IMR-90 (cell line): ENCODE results near the gene GPA33. TPM values are rescaled to one million over a fixed set of nuclear protein-coding genes. Genes with fewer than 3 reads are reported as not detected.

Experiments used
- ATAC-seq: fragments of 200-7000 bp; cut with Tn5 transposase; 2 replicates; pipeline ENCODE4 v1.9.1; 2020; ENCODE audit warnings: low read depth, mild to moderate bottlenecking, moderate library complexity
- BruUV-seq: library from RNA; stranded (reverse); fragments of 400-500 nt; replicated peaks from 2 replicates; lab custom pipeline; 2021; lab: Mats Ljungman, UMichigan
- CTCF ChIA-PET: fragments of 300-600 bp; formaldehyde crosslinking; extraction: SDS; loops from one replicate; lab custom pipeline; 2021; ENCODE audit warnings: antibody characterized with exemption; lab: Yijun Ruan, JAX
- POLR2A ChIA-PET: fragments of 300-600 bp; sonication (Branson Sonifier 250); formaldehyde crosslinking; loops from one replicate; lab custom pipeline; 2022; ENCODE audit warnings: antibody characterized with exemption; ENCODE audit not compliant: unreplicated experiment; lab: Charles Lee
- DNase-seq: peaks from one replicate; pipeline ENCODE4 v3.0.0; 2013
- H2AFZ ChIP-seq: replicated peaks from 2 replicates; pipeline ENCODE3; 2013; ENCODE audit warnings: low read length, mild to moderate bottlenecking; ENCODE audit not compliant: poor library complexity
- H2AK5ac ChIP-seq: 2 replicates; pipeline ENCODE4 v1.6.1; 2013; ENCODE audit warnings: low read depth, low read length, inconsistent platforms
- H2AK9ac ChIP-seq: replicated peaks from 2 replicates; pipeline ENCODE3; 2013; ENCODE audit warnings: mild to moderate bottlenecking, low read depth, low read length, moderate library complexity; ENCODE audit not compliant: poor library complexity
- H2BK120ac ChIP-seq: 2 replicates; pipeline ENCODE4 v1.6.1; 2013; ENCODE audit warnings: low read depth, low read length, inconsistent platforms
- H2BK15ac ChIP-seq: 3 replicates; pipeline ENCODE4 v1.6.1; 2013; ENCODE audit warnings: low read depth, low read length, inconsistent platforms
- H2BK20ac ChIP-seq: 2 replicates; pipeline ENCODE4 v1.6.1; 2013; ENCODE audit warnings: low read depth, mild to moderate bottlenecking, inconsistent platforms, low read length, moderate library complexity
- H2BK5ac ChIP-seq: 2 replicates; pipeline ENCODE4 v1.6.1; 2013; ENCODE audit warnings: mild to moderate bottlenecking, low read depth, low read length, inconsistent platforms; ENCODE audit not compliant: poor library complexity, severe bottlenecking
- H3K14ac ChIP-seq: replicated peaks from 2 replicates; pipeline ENCODE4 v1.6.1; 2013; ENCODE audit warnings: low read depth, low read length, inconsistent platforms
- H3K18ac ChIP-seq: 2 replicates; pipeline ENCODE4 v1.6.1; 2013; ENCODE audit warnings: low read depth, low read length, control low read depth
- H3K23ac ChIP-seq: 2 replicates; pipeline ENCODE4 v1.6.1; 2013; ENCODE audit warnings: low read depth, low read length, inconsistent platforms
- H3K27ac ChIP-seq: 2 replicates; pipeline ENCODE4 v1.5.1; 2013; ENCODE audit warnings: mild to moderate bottlenecking, control low read depth, low read length; ENCODE audit not compliant: insufficient read depth
- H3K27me3 ChIP-seq: 2 replicates; pipeline ENCODE4 v1.6.1; 2013; ENCODE audit warnings: low read length; ENCODE audit not compliant: control insufficient read depth, insufficient read depth
- H3K36me3 ChIP-seq: 2 replicates; pipeline ENCODE4 v1.6.1; 2013; ENCODE audit warnings: low read length, mixed read lengths; ENCODE audit not compliant: control insufficient read depth, insufficient read depth
- H3K4ac ChIP-seq: 2 replicates; pipeline ENCODE4 v1.6.1; 2013; ENCODE audit warnings: low read depth, low read length, inconsistent platforms
- H3K4me1 ChIP-seq: 2 replicates; pipeline ENCODE4 v1.6.1; 2013; ENCODE audit warnings: low read length, mixed read lengths; ENCODE audit not compliant: control insufficient read depth, insufficient read depth
- H3K4me2 ChIP-seq: 2 replicates; pipeline ENCODE4 v1.6.1; 2013; ENCODE audit warnings: low read depth, mild to moderate bottlenecking, control low read depth, low read length, moderate library complexity
- H3K4me3 ChIP-seq: 2 replicates; pipeline ENCODE4 v1.5.1; 2013; ENCODE audit warnings: low read depth, mild to moderate bottlenecking, control low read depth, low read length, moderate library complexity; ENCODE audit not compliant: insufficient read depth
- H3K56ac ChIP-seq: 2 replicates; pipeline ENCODE4 v1.6.1; 2013; ENCODE audit warnings: low read length, inconsistent platforms; ENCODE audit not compliant: insufficient read depth; ENCODE audit errors: extremely low read depth
- H3K79me1 ChIP-seq, 2 experiments: 2 replicates each; pipeline ENCODE4 v1.6.1; 2013; ENCODE audit warnings: low read length in 2 of 2, inconsistent platforms in 1 of 2, low read depth in 1 of 2
- H3K9ac ChIP-seq: 2 replicates; pipeline ENCODE4 v1.6.1; 2013; ENCODE audit warnings: low read depth, low read length, control low read depth
- H3K9me1 ChIP-seq: 2 replicates; pipeline ENCODE4 v1.6.1; 2013; ENCODE audit warnings: low read length, inconsistent platforms; ENCODE audit not compliant: insufficient read depth
- H3K9me3 ChIP-seq: 2 replicates; pipeline ENCODE4 v1.6.1; 2013; ENCODE audit warnings: low read length; ENCODE audit not compliant: control insufficient read depth, insufficient read depth
- H4K20me1 ChIP-seq: 2 replicates; pipeline ENCODE4 v1.6.1; 2013; ENCODE audit warnings: low read length, inconsistent platforms; ENCODE audit not compliant: insufficient read depth
- H4K5ac ChIP-seq: 2 replicates; pipeline ENCODE4 v1.6.1; 2013; ENCODE audit warnings: mild to moderate bottlenecking, low read depth, low read length, control low read depth
- H4K8ac ChIP-seq, 2 experiments: 2 replicates each; pipeline ENCODE4 v1.6.1; 2013; ENCODE audit warnings: low read depth in 2 of 2, low read length in 2 of 2, control low read depth in 1 of 2, inconsistent platforms in 1 of 2
- H4K91ac ChIP-seq: 2 replicates; pipeline ENCODE4 v1.6.1; 2013; ENCODE audit warnings: low read depth, low read length, inconsistent platforms; ENCODE audit not compliant: insufficient read depth
- BHLHE40 ChIP-seq: fragments of 150-350 bp; IDR thresholded peaks from 2 replicates; pipeline ENCODE4 v1.6.1; 2016; ENCODE audit warnings: mild to moderate bottlenecking, low read depth, low read length
- CEBPB ChIP-seq: IDR thresholded peaks from 2 replicates; pipeline ENCODE4 v1.6.1; 2012; ENCODE audit warnings: low read depth, low read length, improper control_type of control experiment
- CHD1 ChIP-seq: IDR thresholded peaks from 2 replicates; pipeline ENCODE4 v1.6.1; 2012; ENCODE audit warnings: low read depth, low read length, improper control_type of control experiment
- CTCF ChIP-seq: conservative IDR thresholded peaks from 2 replicates; pipeline ENCODE4 v1.5.1; 2012; ENCODE audit warnings: mild to moderate bottlenecking, low read depth, low read length, improper control_type of control experiment
- ELK1 ChIP-seq: fragments of 150-350 bp; IDR thresholded peaks from 2 replicates; pipeline ENCODE4 v1.6.1; 2016; ENCODE audit warnings: low read depth, mild to moderate bottlenecking, low read length, moderate library complexity, borderline replicate concordance
- FOS ChIP-seq: fragments of 150-350 bp; IDR thresholded peaks from 2 replicates; pipeline ENCODE4 v1.6.1; 2016; ENCODE audit warnings: low read depth, low read length
- MAFK ChIP-seq: IDR thresholded peaks from 2 replicates; pipeline ENCODE4 v1.6.1; 2012; ENCODE audit warnings: low read depth, low read length, improper control_type of control experiment
- MAZ ChIP-seq: IDR thresholded peaks from 2 replicates; pipeline ENCODE4 v1.6.1; 2012; ENCODE audit warnings: low read depth, mild to moderate bottlenecking, low read length, improper control_type of control experiment, moderate library complexity, borderline replicate concordance
- MXI1 ChIP-seq: IDR thresholded peaks from 2 replicates; pipeline ENCODE4 v1.6.1; 2012; ENCODE audit warnings: low read depth, mild to moderate bottlenecking, low read length, moderate library complexity, borderline replicate concordance
- NFE2L2 ChIP-seq: fragments of 150-350 bp; IDR thresholded peaks from 2 replicates; pipeline ENCODE4 v1.6.1; 2016; ENCODE audit warnings: low read depth, mild to moderate bottlenecking, low read length
- POLR2A ChIP-seq: IDR thresholded peaks from 2 replicates; pipeline ENCODE4 v1.6.1; 2012; ENCODE audit warnings: mild to moderate bottlenecking, low read depth, low read length
- RAD21 ChIP-seq: IDR thresholded peaks from 2 replicates; pipeline ENCODE4 v1.6.1; 2012; ENCODE audit warnings: low read length, improper control_type of control experiment
- RCOR1 ChIP-seq: IDR thresholded peaks from 2 replicates; pipeline ENCODE4 v1.6.1; 2012; ENCODE audit warnings: mild to moderate bottlenecking, low read length, improper control_type of control experiment; ENCODE audit not compliant: insufficient replicate concordance
- RFX5 ChIP-seq: IDR thresholded peaks from 2 replicates; pipeline ENCODE4 v1.8.0; 2012; ENCODE audit warnings: low read depth, mild to moderate bottlenecking, low read length, moderate library complexity
- SMC3 ChIP-seq: fragments of 150-350 bp; IDR thresholded peaks from 2 replicates; pipeline ENCODE4 v1.6.1; 2016; ENCODE audit warnings: low read depth, mild to moderate bottlenecking, antibody characterized with exemption, low read length, moderate library complexity
- USF2 ChIP-seq: fragments of 150-350 bp; IDR thresholded peaks from 2 replicates; pipeline ENCODE4 v1.6.1; 2017; ENCODE audit warnings: mild to moderate bottlenecking, antibody characterized with exemption, low read length, low read depth
- WGBS, 2 experiments: methylation state at CpG; one replicate each; pipeline versions ENCODE4 v1.1.5 to v1.1.7; 2013; ENCODE audit warnings: missing lambda C conversion rate in 2 of 2; ENCODE audit not compliant: insufficient read length in 1 of 2; ENCODE audit errors: extremely low coverage in 2 of 2; 5-methylcytosine and 5-hydroxymethylcytosine counted together
- dilution Hi-C: fragments of 300-500 bp; cut with HindIII; formaldehyde crosslinking; loops from one replicate; pipeline ENCODE4 v1.14.3; 2018; ENCODE audit warnings: low sequenced_read_pairs; ENCODE audit not compliant: unreplicated experiment
- in situ Hi-C: fragments of 300-500 bp; cut with MboI; formaldehyde crosslinking; loops from 3 replicates; pipeline ENCODE4 v1.14.3; 2019; ENCODE audit warnings: low sequenced_read_pairs, inconsistent platforms, mixed read lengths
- intact Hi-C: fragments of 100-400 bp; cut with micrococcal nuclease; formaldehyde crosslinking; loops from 2 replicates; pipeline ENCODE4 v1.10.0; 2022
- polyA plus RNA-seq, 3 experiments: library from polyadenylated mRNA; depleted of rRNA; stranded (reverse); fragments of >200 nt; gene quantifications; 2 replicates each; pipeline ENCODE4 v1.2.3, GENCODE V29; 2012; ENCODE audit warnings: low replicate concordance in 1 of 3
- total RNA-seq: library from RNA; depleted of rRNA; stranded (reverse); fragments of >200 nt; gene quantifications from 2 replicates; pipeline ENCODE4 v1.2.3, GENCODE V29; 2012

The GPA33 gene
- total and polyA plus RNA-seq, 2 of the 4 experiments (the other 2 are of a cell fraction), result not detected

DNA sequence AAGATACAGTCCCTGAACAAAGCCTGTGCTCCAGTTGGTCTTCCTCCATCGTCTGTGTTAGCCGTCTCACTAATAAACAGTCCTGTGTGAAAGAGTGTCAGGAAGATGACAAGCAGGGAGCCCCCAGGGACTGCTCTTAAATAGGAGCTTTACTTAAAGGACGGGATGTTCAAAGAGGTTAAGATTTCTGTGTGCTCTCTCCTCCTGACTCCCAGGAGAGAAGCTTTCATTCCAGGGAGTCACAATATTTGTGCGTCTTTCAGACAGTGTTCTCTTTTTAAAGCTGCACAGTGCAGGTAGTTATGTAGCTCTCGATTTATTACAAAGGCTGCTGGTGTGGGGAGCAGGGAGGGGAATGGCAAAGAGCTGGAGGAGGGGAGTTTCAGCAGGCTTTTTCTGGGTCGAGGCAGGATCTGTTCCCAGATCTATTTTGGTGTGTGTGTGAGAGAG lies 47.2 kb upstream of the GPA33 start:
- no TSS peak for BruUV-seq
- H3K14ac ChIP-seq, result no peak overlapping the region
- no peaks in the 10 kb centered on the region for H3K79me1 ChIP-seq
- WGBS, 2 experiments, result no CpG with 5 or more reads among the region's 6 CpGs
- ATAC-seq (no peak), DNase-seq (no peak)
- POLR2A ChIA-PET, result no interaction called here
- H2BK15ac ChIP-seq, result no peak overlapping the region
- no peak overlapping the region for H4K8ac ChIP-seq
- H2AK5ac ChIP-seq, result no peak overlapping the region
- H3K27ac ChIP-seq, result no peak overlapping the region
- no peak overlapping the region for H3K4ac ChIP-seq
- H3K18ac ChIP-seq, result no peak overlapping the region
- no peaks in the 10 kb centered on the region for H3K9me3 ChIP-seq
- CTCF ChIA-PET, result interaction anchor here (1.0 kb wide), 1 partner anchor 418 kb away, joined by 3 read pairs; no protein-coding TSS in a partner anchor
- H3K56ac ChIP-seq, result no peak overlapping the region
- dilution Hi-C loops (no loop called here), in situ Hi-C loops (no loop called here), intact Hi-C loops (no loop called here)
- peaks cover 1% of the 10 kb centered on the region; the same call in 1 of the 2 replicates for H3K27me3 ChIP-seq
- TF ChIP-seq CHD1 (no peak), RFX5 (no peak), USF2 (no peak), CEBPB (no peak), RAD21 (no peak), MAFK (no peak), RCOR1 (no peak), FOS (no peak), POLR2A (no peak), MXI1 (no peak), CTCF (no peak), BHLHE40 (no peak), ELK1 (no peak), MAZ (no peak), NFE2L2 (no peak), SMC3 (no peak)
- no peaks in the 10 kb centered on the region for H3K36me3 ChIP-seq
- no peak overlapping the region for H2BK20ac ChIP-seq
- H2BK120ac ChIP-seq, result no peak overlapping the region
- H3K4me3 ChIP-seq, result no peak overlapping the region
- no peak overlapping the region for H3K23ac ChIP-seq
- no peak overlapping the region for H2AK9ac ChIP-seq
- no peak overlapping the region for H4K91ac ChIP-seq
- no peak overlapping the region for H2BK5ac ChIP-seq
- H3K9ac ChIP-seq, result no peak overlapping the region
- H4K5ac ChIP-seq, result no peak overlapping the region
- no peaks in the 10 kb centered on the region for H3K4me1 ChIP-seq
- no peaks in the 10 kb centered on the region for H3K9me1 ChIP-seq
- no peak overlapping the region for H3K4me2 ChIP-seq
- H4K20me1 ChIP-seq, result no peaks in the 10 kb centered on the region
- no peak overlapping the region for H2AFZ ChIP-seq
